ENCODE data around the gene EMILIN1. TPM values are rescaled to one million over a fixed set of nuclear protein-coding genes. Genes with fewer than 3 reads are reported as not detected.

EMILIN1 gene
- total RNA-seq: 10 to 100 TPM in 1 of 2 donors, 1 to 10 TPM in 1; 8.4 to 41.6 TPM
- long read RNA-seq, partial matches to known transcripts: 0 of 1 reads
- long read RNA-seq, other reads (novel, unspliced or antisense): 1 of 1 reads

DNA sequence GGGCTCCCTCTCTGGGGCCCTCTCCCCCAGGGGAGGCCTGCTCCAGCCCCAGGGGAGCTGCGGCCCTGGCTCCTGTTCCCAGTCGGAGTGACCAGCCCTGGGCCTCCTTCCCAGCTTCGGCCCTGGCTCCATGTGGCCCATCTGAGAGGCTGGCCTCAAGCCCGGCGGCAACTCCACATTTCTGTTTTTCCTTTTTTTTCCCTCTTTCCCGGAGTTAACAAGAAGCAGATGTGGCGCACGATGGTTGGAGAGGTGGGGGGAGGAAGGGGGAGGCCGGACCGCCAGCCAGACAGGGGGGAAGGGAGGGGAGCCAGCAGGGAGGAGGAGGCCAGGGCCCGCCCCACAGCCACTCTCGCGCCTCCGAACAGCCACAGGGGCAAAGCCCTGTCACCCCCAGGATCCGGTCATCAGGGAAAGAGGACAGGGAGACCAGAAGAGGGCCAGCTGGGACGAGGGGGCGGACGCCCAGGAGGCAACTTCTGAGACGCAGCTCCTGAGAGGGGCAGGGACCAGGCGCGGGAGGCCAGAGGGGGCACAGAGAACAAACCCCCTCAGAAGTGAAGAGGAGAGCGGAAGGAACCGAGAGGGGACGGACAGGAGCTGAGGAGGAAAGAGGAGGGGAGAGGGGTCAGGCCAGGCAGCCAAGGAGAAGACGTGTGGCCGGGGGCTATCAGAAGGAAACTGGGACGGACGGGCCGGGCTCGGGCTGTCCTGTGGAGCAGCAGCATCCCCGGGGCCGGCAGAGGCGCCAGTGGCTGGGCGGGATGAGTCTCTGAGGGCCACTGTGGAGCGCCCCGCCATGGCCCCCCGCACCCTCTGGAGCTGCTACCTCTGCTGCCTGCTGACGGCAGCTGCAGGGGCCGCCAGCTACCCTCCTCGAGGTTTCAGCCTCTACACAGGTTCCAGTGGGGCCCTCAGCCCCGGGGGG, at the start of gene EMILIN1:
EMILIN1 (plus strand) TSS at position 349 of the 928 bp plus-strand sequence; CDS start at position 800, 451 bp downstream.
- ATAC-seq (no peak), DNase-seq (peak; percentile 62 to 82)
- intact Hi-C loops (cut with DNase I, micrococcal nuclease): no loop called here

DNA sequence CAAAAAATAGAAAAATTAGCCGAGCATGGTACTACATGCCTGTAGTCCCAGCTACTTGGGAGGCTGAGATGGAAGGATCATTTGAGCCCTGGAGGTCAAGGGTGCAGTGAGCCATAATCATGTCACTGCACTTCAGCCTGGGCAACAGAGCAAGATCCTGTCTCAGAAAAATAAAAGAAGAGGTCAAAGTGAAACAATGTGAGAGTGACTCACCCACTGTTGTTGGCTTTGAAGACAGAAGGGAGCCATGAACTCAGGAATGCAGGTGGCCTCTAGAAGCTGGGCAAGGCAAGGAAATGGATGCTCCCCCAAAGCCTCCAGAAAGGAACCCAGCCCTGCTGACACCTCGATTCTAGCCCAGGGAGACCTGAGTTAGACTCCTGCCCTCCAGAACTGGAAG, 49.4 kb upstream of the EMILIN1 start:
- DNase-seq (peak in 1 of 2 donors; percentile 12), ATAC-seq (peak; percentile 24)
- intact Hi-C loops (cut with DNase I, micrococcal nuclease): no loop called here

DNA sequence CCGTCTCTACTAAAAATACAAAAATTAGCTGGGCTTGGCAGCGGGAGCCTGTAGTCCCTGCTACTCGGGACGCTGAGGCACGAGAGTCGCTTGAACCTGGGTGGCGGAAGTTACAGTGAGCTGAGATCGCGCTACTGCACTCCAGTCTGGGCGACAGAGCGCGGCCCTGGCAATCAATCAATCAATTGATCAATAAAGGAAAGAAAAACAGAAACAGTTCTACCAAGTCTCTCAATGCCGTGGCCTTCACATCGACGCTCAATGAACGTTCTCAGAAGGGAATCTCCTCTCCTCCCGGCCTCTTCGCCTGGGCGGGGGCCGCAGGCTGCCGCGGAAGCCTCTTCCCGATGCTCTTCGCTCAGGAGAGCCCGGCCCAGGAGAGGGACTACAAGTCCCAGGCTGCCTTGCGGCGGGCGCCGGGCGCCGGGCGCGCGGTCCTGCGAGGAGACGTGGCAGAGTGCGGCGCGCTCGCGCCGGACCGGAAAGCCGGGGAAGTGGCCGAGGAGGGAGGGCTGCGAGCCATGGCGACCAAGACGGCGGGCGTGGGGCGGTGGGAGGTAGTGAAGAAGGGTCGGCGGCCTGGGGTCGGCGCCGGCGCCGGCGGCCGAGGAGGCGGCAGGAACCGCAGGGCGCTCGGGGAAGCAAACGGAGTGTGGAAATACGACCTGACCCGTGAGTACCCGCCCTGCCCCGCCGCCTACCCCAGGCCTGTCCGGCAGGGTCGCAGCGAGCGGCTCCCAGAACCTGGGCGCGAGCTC, 45.7 kb upstream of the EMILIN1 start, which contains the start of gene TMEM214:
TMEM214 (plus strand) TSS at position 471 of the 758 bp plus-strand sequence; CDS start at position 522, 51 bp downstream.
- DNase-seq: peak; percentile 87 to 92
- intact Hi-C loops (cut with DNase I, micrococcal nuclease): loop anchor here in 1 of 2 donors (10.0 kb wide), 1 partner anchor 52 kb away; the partner anchor contains the start of gene KHK

DNA sequence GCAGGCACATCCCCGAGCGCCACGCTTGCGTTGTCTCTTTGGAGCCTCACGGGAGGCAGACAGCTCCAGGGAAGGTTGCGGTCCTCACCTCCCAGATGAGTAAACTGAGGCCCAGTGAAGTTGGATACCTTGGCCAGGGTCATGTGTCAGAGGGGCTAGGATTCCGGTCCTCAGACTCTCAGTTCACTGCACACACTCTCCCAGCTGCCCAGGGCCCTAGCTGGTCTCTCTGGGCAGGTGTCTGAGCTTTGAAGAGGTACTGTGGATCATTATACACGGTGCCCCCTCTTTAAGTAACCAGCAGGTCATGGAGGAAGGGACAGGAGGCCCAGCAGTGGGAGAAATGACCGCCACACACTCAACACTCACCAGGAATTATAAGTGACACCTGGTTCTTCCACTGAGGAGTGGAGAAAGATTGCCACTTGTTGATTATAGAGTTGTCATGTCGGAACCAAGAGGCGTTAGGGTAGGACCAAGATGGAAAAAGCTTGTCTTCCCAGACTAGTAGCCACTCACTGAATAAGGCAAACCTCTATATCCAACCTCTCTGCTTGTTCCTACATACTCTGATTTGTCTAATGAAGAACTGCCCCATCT, 45.1 kb upstream of the EMILIN1 start:
- DNase-seq (no peak), ATAC-seq (peak; percentile 4)
- intact Hi-C loops (cut with DNase I, micrococcal nuclease): loop anchor here in 1 of 2 donors (10.0 kb wide), 1 partner anchor 51 kb away; the partner anchor contains the start of gene KHK

More for the DNA sequence above, 45.7 kb upstream of the EMILIN1 start, which contains the start of gene TMEM214:
- ATAC-seq: peak; percentile 96

DNA sequence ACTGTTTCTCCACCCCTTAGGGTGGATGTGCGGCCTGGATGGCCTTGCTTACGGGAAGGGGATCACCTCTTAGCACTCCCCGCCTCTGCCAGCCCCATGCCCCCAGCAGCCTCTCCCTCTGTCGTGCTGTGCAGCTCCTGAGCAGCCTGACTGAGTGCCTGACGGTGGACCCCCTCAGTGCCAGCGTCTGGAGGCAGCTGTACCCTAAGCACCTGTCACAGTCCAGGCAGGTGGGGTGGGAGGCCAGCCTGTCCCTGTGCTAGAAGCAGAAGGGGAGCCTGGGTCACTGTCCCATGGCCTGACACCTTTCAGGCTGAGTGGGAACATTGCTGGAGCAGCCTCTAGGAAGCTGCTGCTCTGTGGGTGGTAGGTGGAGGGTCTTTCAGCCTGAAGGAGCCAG, 40.4 kb upstream of the EMILIN1 start:
- intact Hi-C loops (cut with DNase I, micrococcal nuclease): loop anchor here in 1 of 2 donors (10.0 kb wide), 1 partner anchor 47 kb away; the partner anchor contains the start of gene KHK
- ATAC-seq (no peak), DNase-seq (no peak)

DNA sequence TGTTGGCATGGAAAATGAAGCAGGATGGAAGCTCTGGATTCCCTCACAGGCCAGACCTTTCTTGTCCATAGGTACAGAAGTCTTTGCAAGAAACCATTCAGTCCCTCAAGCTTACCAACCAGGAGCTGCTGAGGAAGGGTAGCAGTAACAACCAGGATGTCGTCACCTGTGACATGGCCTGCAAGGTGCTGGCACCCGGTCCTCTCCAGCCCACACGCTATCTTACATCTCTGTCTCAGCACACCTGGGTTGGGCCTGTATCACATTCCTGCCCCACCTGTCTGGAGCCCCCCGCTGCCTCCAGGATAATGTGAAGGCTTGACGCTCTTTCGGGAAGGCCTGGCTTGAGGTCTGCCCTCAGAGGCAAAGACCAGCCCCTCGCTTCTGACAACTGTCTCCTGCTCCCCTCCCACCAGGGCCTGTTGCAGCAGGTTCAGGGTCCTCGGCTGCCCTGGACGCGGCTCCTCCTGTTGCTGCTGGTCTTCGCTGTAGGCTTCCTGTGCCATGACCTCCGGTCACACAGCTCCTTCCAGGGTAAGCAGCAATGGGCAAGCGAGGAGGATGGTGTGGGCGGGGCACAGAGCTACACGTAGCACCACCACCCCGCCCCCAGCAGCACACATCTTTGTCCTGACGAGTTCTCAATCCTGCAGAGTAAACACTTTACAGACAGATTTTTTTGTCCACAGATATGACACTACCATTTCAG, 39.6 kb upstream of the EMILIN1 start:
- no peak for ATAC-seq
- intact Hi-C loops (cut with DNase I, micrococcal nuclease): loop anchor here in 1 of 2 donors (10.0 kb wide), 1 partner anchor 46 kb away; the partner anchor contains the start of gene KHK
- no peak for DNase-seq

DNA sequence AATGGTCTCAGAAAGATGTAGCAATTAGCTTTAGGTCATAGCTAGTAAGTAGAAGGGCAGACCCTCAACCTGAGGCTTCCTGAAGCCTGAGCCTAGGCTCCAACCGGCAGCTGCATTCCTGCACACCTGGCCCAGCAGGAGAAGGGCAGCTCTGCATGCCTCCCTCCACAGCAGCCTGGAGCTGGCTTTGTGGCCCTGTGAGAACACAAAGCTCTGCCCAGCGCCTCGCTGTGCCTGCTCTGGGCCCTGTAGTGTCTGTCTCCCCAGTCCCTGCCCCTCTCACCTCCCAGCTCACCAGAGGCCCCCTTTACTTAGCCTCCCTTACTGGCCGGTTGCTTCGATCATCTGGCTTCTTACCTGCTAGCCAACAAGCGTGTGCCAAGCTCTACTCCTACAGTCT, 39.0 kb upstream of the EMILIN1 start:
- no peak for ATAC-seq
- no peak for DNase-seq
- intact Hi-C loops (cut with DNase I, micrococcal nuclease): loop anchor here in 1 of 2 donors (10.0 kb wide), 1 partner anchor 45 kb away; the partner anchor contains the start of gene KHK

DNA sequence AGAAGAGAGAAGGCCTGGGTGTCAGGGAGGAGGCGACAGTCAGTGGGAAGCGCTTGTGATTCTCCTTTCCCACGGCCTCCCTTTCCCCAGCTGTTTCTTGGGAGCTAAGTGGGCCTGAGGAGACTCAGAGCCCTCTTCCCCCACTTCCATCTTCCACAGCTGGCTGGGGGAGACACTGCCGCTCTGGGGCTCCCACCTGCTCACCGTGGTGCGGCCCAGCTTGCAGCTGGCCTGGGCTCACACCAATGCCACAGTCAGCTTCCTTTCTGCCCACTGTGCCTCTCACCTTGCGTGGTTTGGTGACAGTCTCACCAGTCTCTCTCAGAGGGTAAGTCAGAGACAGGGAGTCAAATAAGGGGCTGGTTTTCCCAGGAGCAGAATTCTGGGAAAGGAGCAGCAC, 38.5 kb upstream of the EMILIN1 start:
- ATAC-seq (no peak), DNase-seq (no peak)
- intact Hi-C loops (cut with DNase I, micrococcal nuclease): loop anchor here in 1 of 2 donors (10.0 kb wide), 1 partner anchor 45 kb away; the partner anchor contains the start of gene KHK

DNA sequence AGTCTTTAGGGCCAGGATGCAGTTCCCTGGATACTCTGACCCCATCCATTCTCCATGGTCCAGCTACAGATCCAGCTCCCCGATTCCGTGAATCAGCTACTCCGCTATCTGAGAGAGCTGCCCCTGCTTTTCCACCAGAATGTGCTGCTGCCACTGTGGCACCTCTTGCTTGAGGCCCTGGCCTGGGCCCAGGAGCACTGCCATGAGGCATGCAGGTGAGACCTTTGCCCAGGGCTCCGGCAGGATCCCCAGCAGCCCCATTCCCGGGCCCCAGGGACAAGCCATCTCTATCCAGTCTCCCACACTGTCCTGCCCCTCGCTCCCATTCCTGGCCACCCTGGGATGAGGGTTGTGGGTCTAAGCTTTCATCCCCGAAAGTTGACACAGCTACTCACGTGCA, 38.1 kb upstream of the EMILIN1 start:
- ATAC-seq (no peak), DNase-seq (no peak)
- intact Hi-C loops (cut with DNase I, micrococcal nuclease): no loop called here

DNA sequence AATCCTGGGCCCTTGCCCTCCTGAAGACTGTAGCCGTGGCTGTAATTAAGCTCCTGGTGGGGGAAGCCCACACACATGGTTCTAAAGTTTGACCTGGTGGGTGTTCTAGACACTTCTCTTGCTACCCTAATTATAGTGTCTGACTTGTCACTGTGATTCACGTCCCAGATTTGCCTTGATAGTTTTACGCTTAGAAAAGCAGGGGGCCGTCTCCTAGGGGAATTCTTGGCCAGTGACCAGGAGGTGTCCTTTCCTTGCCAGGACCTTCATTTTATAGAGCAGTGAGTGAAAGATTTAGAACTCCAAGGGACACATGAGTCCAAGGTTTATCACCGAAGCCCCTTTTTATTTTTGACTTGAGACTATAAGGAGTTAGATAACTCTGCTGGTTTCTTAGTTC, 36.7 kb upstream of the EMILIN1 start:
- ATAC-seq: no peak
- DNase-seq: no peak

DNA sequence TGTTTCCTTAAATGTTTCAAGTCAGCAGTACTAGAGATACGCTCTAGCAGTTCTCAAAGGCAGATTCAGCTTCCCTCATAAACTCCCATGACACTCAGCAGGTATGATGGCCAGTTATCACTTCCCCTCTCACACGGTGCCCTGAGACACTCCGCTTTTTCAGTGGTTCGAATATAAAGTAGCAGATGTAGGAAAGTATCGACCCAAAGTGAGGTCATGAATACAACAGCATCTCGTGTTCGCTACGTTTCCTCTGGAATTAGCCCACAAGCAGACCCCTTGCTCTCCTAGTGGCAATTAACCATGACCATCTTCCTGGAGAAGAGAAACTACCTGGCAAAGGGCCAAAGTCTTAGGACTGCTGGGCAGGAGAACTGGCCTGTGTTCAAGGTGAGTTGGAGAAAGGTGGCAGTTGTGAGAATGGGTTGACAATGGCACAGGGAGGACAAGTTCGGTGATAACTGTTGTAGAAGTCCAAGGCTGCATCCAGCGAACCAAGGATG, 36.2 kb upstream of the EMILIN1 start:
- DNase-seq (no peak), ATAC-seq (peak; percentile 32)
- intact Hi-C loops (cut with DNase I, micrococcal nuclease): no loop called here

More for the DNA sequence above, 36.7 kb upstream of the EMILIN1 start:
- intact Hi-C loops (cut with DNase I, micrococcal nuclease): no loop called here

DNA sequence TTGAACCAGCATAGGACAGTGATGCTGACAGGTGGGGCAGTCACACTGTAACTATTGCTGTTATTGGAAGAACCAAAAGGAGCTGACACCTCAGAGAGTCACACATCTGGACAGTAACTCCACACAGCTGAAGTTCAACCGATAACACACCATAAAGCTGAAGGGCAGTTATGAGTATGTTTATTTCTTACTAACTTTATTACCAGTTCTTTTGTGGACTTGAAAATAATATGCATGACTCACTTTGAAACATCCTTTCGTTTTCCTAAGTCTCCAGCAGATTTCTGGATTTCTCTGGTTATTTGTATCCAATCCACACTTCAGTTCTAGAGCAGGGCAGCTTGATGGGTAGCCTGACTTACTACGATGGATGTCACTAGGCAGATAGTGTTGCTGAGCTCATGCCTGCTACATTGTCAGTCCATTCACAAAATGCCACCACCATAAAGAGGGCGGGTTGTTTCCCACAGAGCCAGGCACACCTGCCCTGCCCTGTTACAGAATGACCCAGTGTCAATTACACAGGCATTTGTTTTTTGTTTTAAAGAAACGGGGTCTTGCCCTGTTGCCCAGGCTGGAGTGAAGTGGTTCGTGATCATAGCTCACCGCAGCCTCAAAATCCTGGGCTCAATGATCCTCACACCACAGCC, 35.3 kb upstream of the EMILIN1 start:
- intact Hi-C loops (cut with DNase I, micrococcal nuclease): no loop called here
- ATAC-seq: peak; percentile 79
- DNase-seq: no peak

DNA sequence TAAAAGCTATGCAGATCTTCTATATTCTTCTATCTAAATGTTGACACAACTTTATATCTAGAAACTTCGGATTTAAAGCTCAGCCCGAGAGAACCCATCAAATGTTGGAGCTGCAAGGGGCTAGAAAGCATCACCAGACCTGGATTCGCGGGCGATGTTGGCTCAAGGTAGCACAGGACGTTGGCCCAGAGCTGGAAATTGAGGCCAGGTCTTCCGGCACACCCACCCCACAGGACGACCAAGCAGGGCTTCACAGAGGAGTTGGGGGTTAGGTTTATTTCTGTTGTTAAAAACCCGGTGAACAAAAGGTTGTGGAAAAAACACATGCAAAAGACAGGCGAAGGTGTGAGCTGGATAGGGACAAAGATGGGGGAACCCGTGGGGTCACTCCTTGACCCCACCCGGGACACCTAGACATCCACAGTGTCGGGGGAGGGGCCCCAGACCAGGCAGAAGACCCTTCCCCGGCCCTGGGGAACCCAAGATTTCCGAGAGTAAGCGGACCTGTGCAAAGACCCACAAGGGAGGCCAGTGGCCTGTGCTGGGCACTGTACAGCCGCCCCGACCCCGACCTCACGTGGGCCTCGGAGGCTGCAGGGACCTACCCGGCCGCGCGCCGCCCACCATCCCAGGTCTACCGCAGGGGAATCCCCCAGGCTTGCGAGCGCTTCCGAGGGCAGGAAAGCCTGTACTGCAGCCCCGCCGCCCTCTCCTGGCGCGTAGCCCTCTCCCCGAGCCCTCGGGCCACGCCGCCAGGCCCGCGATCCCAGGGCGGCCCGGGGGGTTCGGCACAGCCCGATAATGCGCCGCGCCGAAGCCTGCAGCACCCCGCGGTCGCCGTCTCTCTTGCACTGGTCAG, 28.8 kb upstream of the EMILIN1 start:
- intact Hi-C loops (cut with DNase I, micrococcal nuclease): no loop called here
- ATAC-seq: peak; percentile 36
- DNase-seq: peak; percentile 46 to 71

DNA sequence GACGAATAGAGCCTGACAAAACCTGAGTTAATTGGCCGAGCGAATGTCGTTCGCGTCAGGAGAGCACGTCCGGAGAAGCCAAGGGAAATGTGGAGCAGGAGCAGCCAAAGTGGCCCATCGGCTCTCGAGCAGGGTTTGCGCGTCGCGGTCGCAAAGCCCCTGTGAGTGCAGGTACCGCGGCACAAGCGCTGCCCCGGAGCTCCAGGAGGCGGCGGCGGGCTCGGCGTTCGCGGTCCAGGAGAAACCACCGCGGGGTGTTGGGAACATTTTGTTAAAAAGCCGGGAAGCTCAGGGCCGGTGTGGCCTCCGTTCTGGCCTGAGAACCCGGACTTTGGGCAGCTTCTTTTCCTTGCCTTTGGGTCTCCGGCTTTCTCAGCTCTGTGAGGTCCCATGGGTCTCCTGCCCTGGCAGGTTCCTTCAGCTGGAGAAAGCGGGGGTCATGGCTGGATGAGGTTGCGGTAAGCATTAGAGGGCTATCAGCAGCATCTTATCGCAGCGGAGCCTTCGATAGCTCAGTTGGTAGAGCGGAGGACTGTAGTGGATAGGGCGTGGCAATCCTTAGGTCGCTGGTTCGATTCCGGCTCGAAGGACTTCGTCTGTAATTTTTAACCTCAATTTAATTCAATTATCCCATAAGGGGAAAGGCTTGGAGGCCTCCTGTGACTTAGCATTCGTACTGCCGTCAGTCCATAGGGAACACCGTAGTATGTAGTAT, 28.0 kb upstream of the EMILIN1 start:
- intact Hi-C loops (cut with DNase I, micrococcal nuclease): no loop called here
- ATAC-seq (peak; percentile 71), DNase-seq (peak; percentile 85 to 90)

DNA sequence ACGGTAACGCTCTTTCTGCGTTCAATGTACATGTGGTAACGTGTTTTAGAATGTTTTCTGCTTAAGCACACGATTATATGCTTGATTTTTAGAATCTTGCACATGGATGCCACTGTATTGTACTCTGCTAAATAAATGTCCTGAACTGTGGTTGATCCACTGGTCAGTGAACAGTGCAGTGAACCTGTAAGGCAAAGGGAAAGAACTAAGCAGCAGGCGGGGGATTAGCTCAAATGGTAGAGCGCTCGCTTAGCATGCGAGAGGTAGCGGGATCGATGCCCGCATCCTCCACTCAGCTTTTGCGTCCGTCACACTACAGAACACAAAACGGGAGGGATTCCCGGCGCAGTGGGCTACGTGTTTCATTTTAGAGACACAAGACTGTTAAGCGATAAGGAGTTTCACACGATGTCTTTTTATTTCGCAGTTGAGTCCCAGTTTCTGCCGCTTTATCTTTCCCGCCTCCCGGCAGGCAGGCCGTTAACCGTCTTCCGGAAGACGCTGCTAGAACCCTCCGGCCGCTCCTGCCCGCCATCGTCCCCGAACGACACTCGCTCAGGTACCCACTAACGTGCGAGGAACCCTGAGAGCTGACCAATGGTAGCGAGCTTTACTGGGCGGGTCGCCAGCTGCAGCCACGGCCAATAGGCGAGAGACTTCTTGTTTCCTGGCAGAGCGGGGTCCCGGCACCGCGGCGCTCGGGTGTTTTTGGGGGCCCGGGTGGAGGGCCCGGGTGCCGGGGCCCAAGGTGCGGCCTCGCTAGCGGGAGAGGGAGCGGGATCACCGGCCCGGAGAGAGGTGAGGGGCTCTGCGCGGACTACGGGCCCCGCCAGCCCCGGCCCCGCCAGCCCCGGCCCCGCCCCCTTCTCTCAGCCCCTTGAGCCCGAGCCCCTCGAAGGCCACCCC, 27.2 kb upstream of the EMILIN1 start, which contains the start of gene AGBL5:
AGBL5 (plus strand) TSS at position 673 of the 906 bp plus-strand sequence. CDS start 1,291 bp downstream, outside the sequence.
- intact Hi-C loops (cut with DNase I, micrococcal nuclease): no loop called here
- DNase-seq: peak; percentile 96
- peak; percentile 77 for ATAC-seq
